Dendritic cell treated with granulocyte-macrophage colony-stimulating factor and Interleukin-4, amounts not matched to agents 40 ng/mL and 50 ng/mL, for 4 days (primary cell): Measurements from ENCODE around the gene ST14.
"Not testable (repeated sequence)": the region's sequence is repeated elsewhere in the genome, so short reads cannot be mapped to it uniquely, and the experiment has no call there.

Experiments
- H3K27ac Mint-ChIP-seq: one replicate; pipeline ENCODE4 v1.8.0; 2022; ENCODE audit warnings: mild to moderate bottlenecking, mixed read lengths
- H3K27me3 Mint-ChIP-seq: one replicate; pipeline ENCODE4 v1.8.0; 2022; ENCODE audit warnings: mild to moderate bottlenecking, mixed read lengths
- H3K36me3 Mint-ChIP-seq: one replicate; pipeline ENCODE4 v1.8.0; 2022; ENCODE audit warnings: low read depth, mixed read lengths
- H3K4me1 Mint-ChIP-seq: one replicate; pipeline ENCODE4 v1.8.0; 2022; ENCODE audit warnings: low read depth, mixed read lengths
- H3K4me3 Mint-ChIP-seq: one replicate; pipeline ENCODE4 v1.8.0; 2022; ENCODE audit warnings: mild to moderate bottlenecking, moderate library complexity, mixed read lengths
- H3K9me3 Mint-ChIP-seq: one replicate; pipeline ENCODE4 v1.8.0; 2022; ENCODE audit warnings: mixed read lengths
- intact Hi-C: fragments of 100-400 bp; cut with micrococcal nuclease; formaldehyde crosslinking; loops from one replicate; pipeline ENCODE4 v1.15.0; 2022

ST14 gene

DNA sequence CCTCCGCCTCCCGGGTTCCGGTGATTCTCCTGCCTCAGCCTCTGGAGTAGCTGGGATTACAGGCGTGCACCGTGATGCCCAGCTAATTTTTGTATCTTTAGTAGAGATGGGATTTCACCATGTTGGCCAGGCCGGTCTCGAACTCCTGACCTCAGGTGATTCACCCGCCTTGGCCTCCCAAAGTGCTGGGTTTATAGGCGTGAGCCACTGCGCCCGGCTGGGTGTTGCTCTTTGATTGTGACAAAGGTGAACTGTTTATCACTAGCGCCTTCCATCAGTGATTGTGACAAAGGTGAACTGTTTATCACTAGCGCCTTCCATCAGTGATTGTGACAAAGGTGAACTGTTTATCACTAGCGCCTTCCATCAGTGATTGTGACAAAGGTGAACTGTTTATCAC is 34.0 kb downstream of the ST14 start:
- H3K27ac Mint-ChIP-seq, H3K4me3 Mint-ChIP-seq, H3K27me3 Mint-ChIP-seq, H3K9me3 Mint-ChIP-seq, intact Hi-C loops: not testable (repeated sequence)
- Mint-ChIP-seq H3K36me3 (peaks cover 16% of the 10 kb centered on the region), H3K4me1 (peaks cover 19% of the 10 kb centered on the region)

DNA sequence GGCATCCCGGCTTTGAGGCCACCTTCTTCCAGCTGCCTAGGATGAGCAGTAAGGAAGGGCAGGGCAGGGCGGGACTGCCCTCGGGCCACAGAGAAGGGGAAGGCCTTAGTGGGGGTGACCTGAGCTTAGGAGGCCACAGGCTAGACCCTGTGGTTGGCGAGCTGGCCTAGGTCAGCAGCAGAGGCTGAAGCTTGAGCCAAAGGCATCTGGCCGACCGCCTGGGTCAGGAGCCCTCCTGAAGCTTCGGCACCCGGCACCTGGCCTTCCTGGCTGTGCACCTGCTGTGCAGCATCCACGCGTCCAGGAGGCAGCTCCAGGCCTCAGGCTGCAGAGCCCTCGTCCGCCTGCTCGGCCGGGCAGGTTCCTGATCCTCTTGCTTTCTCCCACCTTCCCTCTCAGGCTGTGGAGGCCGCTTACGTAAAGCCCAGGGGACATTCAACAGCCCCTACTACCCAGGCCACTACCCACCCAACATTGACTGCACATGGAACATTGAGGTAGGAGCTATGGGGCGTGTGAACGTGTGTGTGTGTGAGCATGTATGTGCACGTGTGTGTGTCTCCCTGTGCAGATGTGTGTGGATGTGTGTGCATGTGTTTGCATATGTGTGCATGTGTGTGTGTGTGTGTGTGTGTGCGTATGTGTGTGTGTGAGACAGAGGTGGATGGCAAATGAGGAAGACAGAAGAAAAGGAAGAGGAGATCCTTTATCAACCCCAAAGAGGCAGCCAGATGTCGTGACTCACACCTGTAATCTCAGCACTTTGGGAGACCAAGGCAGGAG is 34.9 kb downstream of the ST14 start:
- Mint-ChIP-seq H3K27ac (no peak overlapping the region), H3K4me3 (no peak overlapping the region), H3K36me3 (peaks cover 23% of the 10 kb centered on the region), H3K9me3 (no peaks in the 10 kb centered on the region), H3K4me1 (peaks cover 16% of the 10 kb centered on the region), H3K27me3 (no peaks in the 10 kb centered on the region)
- intact Hi-C loops, result no loop called here

GRCh38 chr11:130197386-130198035 is 37.9 kb downstream of the ST14 start:
- peaks cover 10% of the 10 kb centered on the region for H3K9me3 Mint-ChIP-seq
- no peak overlapping the region for H3K27ac Mint-ChIP-seq
- H3K27me3 Mint-ChIP-seq, result no peaks in the 10 kb centered on the region
- intact Hi-C loops, result no loop called here
- H3K4me1 Mint-ChIP-seq, result peaks cover 8% of the 10 kb centered on the region
- peaks cover 43% of the 10 kb centered on the region for H3K36me3 Mint-ChIP-seq
- H3K4me3 Mint-ChIP-seq, result no peak overlapping the region

DNA sequence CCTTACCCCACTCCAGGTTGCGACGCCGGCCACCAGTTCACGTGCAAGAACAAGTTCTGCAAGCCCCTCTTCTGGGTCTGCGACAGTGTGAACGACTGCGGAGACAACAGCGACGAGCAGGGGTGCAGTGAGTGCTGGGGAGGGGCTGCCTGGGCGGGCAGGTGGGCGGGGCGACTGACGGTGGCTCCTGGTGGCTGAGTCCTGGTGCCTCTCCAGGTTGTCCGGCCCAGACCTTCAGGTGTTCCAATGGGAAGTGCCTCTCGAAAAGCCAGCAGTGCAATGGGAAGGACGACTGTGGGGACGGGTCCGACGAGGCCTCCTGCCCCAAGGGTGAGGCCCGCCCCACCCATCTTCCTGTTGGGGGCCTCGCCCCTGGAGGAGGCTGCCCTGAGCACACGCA is 38.7 kb downstream of the ST14 start:
- Mint-ChIP-seq H3K27me3 (no peaks in the 10 kb centered on the region), H3K27ac (no peak overlapping the region), H3K9me3 (peaks cover 10% of the 10 kb centered on the region), H3K36me3 (peaks cover 43% of the 10 kb centered on the region), H3K4me1 (peaks cover 15% of the 10 kb centered on the region), H3K4me3 (no peak overlapping the region)
- intact Hi-C loops, result no loop called here

DNA sequence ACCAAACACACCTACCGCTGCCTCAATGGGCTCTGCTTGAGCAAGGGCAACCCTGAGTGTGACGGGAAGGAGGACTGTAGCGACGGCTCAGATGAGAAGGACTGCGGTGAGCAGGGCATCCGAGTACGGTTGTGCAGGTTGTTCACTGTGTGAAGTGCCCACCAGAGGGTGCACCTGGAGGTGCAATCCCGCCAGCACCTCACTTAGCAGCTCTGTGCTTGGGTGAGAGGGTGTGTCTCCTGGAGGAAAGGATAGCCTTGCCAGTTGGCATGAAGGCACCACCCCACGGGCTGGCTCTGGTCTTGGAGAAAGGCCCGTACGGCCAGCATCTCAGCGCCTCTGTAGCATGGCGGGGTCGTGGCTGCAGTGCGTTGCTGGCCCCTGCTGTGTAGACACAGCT is 39.4 kb downstream of the ST14 start:
- no peak overlapping the region for H3K27ac Mint-ChIP-seq

DNA sequence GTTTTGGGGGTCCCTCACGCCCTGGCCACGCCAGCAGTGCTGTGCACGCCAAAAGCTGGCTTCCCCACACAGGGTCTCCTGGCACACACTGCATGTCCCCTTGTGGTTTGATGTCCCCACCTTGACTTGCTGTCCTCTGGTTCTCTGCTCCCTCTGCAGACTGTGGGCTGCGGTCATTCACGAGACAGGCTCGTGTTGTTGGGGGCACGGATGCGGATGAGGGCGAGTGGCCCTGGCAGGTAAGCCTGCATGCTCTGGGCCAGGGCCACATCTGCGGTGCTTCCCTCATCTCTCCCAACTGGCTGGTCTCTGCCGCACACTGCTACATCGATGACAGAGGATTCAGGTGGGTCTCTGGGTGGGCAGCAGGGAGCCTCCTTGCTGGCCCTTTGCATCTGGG is 40.2 kb downstream of the ST14 start:
- Mint-ChIP-seq H3K4me3 (no peak overlapping the region), H3K36me3 (peaks cover 37% of the 10 kb centered on the region), H3K27ac (no peak overlapping the region), H3K4me1 (peaks cover 18% of the 10 kb centered on the region), H3K27me3 (no peaks in the 10 kb centered on the region), H3K9me3 (peaks cover 10% of the 10 kb centered on the region)
- intact Hi-C loops, result no loop called here

More for the DNA sequence above, 39.4 kb downstream of the ST14 start:
- Mint-ChIP-seq H3K27me3 (no peaks in the 10 kb centered on the region), H3K9me3 (peaks cover 10% of the 10 kb centered on the region), H3K36me3 (peaks cover 43% of the 10 kb centered on the region), H3K4me3 (no peak overlapping the region), H3K4me1 (peaks cover 18% of the 10 kb centered on the region)
- intact Hi-C loops, result no loop called here

GRCh38 chr11:130201026-130201425 is 41.4 kb downstream of the ST14 start:
- Mint-ChIP-seq H3K27me3 (no peaks in the 10 kb centered on the region), H3K36me3 (peaks cover 30% of the 10 kb centered on the region), H3K27ac (no peak overlapping the region), H3K4me3 (no peak overlapping the region), H3K4me1 (peaks cover 18% of the 10 kb centered on the region), H3K9me3 (peaks cover 10% of the 10 kb centered on the region)
- intact Hi-C loops, result no loop called here

- H3K4me3 Mint-ChIP-seq, result no peak overlapping the region
- H3K36me3 Mint-ChIP-seq, result peaks cover 30% of the 10 kb centered on the region
- peaks cover 18% of the 10 kb centered on the region for H3K4me1 Mint-ChIP-seq
- H3K27ac Mint-ChIP-seq, result no peak overlapping the region
- intact Hi-C loops, result no loop called here
- no peaks in the 10 kb centered on the region for H3K27me3 Mint-ChIP-seq
- H3K9me3 Mint-ChIP-seq, result peaks cover 10% of the 10 kb centered on the region
Measured at GRCh38 chr11:130202009-130202817, 42.6 kb downstream of the ST14 start.

DNA sequence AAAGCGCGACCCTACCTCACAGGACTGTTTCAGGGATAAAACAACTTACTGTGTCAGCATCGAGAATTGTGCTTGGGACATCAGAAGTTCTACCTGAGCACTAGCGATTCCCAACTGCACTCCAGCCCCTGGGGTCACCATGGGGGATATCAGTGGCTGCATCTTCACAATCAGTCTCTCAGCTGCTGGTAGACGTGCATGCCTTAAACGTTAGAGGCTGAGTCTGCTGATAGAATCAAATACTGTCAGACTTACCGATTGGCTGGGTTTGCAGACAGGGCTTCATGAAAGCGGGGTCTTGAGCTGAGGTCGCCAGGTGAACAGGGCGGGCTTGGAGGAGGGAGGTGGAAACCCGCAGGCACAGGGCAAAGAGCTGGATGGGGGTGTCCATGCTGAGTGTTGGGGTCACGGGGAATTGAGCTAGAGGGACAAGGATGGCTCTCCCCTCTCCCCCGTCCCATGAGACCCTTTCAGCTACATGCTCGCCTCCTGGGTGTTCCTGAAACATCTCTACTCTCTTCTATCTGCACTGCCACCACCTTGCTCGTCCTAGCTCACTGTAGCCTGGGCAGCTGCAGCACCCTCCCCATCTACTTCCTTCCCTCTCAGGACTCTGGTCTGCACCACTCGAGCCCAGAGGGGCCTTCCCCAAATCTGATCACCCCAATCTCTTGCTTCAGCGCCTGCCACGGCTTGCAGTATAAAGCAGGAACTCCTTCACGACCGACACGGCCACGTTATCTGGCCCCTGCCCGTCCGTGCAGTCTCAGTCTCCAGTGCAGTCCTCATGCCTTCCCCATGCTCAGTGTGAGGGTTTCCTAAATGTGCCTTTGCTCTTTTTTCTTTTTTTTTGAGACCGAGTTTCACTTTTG is 43.5 kb downstream of the ST14 start:
- H3K9me3 Mint-ChIP-seq, result peaks cover 10% of the 10 kb centered on the region
- H3K27ac Mint-ChIP-seq, result no peak overlapping the region
- no peak overlapping the region for H3K4me3 Mint-ChIP-seq
- H3K36me3 Mint-ChIP-seq, result peaks cover 31% of the 10 kb centered on the region
- H3K4me1 Mint-ChIP-seq, result peaks cover 18% of the 10 kb centered on the region
- no peaks in the 10 kb centered on the region for H3K27me3 Mint-ChIP-seq
- intact Hi-C loops, result no loop called here

GRCh38 chr11:130203766-130204702 is 44.5 kb downstream of the ST14 start:
- H3K4me1 Mint-ChIP-seq, result peaks cover 18% of the 10 kb centered on the region
- H3K27ac Mint-ChIP-seq, result no peak overlapping the region
- peaks cover 10% of the 10 kb centered on the region for H3K9me3 Mint-ChIP-seq
- intact Hi-C loops, result no loop called here
- H3K36me3 Mint-ChIP-seq, result peaks cover 30% of the 10 kb centered on the region
- H3K4me3 Mint-ChIP-seq, result no peak overlapping the region
- H3K27me3 Mint-ChIP-seq, result no peaks in the 10 kb centered on the region

- H3K4me3 Mint-ChIP-seq, result no peak overlapping the region
- H3K27me3 Mint-ChIP-seq, result no peaks in the 10 kb centered on the region
- H3K36me3 Mint-ChIP-seq, result peaks cover 27% of the 10 kb centered on the region
- intact Hi-C loops, result no loop called here
- no peak overlapping the region for H3K27ac Mint-ChIP-seq
- peaks cover 18% of the 10 kb centered on the region for H3K4me1 Mint-ChIP-seq
- H3K9me3 Mint-ChIP-seq, result peaks cover 10% of the 10 kb centered on the region
Measured at GRCh38 chr11:130204703-130205095, 45.1 kb downstream of the ST14 start.

DNA sequence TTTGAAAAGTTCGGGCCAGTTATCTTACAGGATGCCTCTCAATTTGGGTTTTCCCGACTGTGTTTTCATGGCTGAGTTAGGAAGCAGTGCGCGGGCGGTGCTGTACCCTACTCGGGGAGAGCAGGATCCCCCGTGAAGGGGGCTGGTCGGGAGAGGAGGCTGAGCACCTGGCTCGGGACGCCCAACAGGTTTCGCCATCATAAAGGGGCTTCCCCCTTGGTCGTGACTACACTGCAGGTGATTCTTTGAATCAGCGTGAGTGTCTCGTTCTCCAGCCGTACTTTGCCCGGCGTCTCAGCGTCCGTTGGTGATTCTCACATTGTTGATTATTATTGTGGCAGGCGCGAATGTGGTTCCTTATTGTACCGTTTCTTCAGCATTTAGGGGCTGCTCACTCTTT is 46.6 kb downstream of the ST14 start:
- no peaks in the 10 kb centered on the region for H3K27me3 Mint-ChIP-seq
- H3K4me3 Mint-ChIP-seq, result no peak overlapping the region
- peaks cover 20% of the 10 kb centered on the region for H3K36me3 Mint-ChIP-seq
- intact Hi-C loops, result no loop called here
- peaks cover 10% of the 10 kb centered on the region for H3K9me3 Mint-ChIP-seq
- no peak overlapping the region for H3K27ac Mint-ChIP-seq
- H3K4me1 Mint-ChIP-seq, result peaks cover 18% of the 10 kb centered on the region
